ENCODE measurements around the gene SYCP2.

- TF ChIP-seq CTCF (IDR thresholded peaks at IDR 0.05) (no peak), POLR2AphosphoS5 (IDR thresholded peaks at IDR 0.05) (peak in 1 of 3 donors; percentile 8)
Measured at GRCh38 chr20:59940129-59940955, 6.9 kb upstream of the SYCP2 start, which contains the start of the genes FAM217B and PPP1R3D.
